ENCODE measurements around the gene SPTBN5.

The SPTBN5 gene

DNA sequence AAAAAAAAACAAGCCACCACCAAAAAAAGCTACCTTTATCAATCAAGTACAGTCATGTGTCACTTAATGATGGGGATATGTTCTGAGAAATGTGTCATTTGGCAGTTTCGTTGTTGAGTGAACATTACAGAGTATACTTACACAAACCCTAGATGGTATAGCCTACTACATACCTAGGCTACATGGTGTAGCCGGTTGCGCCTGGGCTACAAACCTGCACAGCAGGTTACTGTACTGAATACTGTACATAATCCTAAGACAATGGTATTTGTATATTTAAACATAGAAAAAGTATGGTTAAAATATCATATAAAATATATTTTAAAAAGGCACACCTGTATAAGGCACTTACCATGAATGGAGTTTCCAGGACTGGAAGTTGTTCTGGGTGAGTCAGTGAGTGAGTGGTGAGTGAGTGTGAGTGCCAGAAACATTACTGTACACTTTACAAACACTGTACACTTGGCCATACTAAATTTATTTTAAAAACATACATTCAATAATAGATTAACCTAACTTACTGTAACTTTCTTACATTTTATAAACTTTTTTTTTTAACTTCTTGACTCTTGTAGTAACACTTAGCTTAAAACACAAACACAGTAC, 91.9 kb downstream of the SPTBN5 start:
- no peak for DNase-seq (ENCODE audit: low read depth)

- no peak for DNase-seq (ENCODE audit: low read depth)
These were observed 92.7 kb downstream of the SPTBN5 start for GRCh38 chr15:41801185-41801584.

GRCh38 chr15:41799488-41799805, 94.4 kb downstream of the SPTBN5 start:
- DNase-seq (ENCODE audit: low read depth) = no peak

- no peak for DNase-seq (ENCODE audit: low read depth)
These were observed 95.0 kb downstream of the SPTBN5 start for GRCh38 chr15:41798607-41799487.
